Choroid plexus epithelial cell (primary cell): ENCODE measurements around the gene FAM53B.
A peak's percentile ranks its signal among the peaks of the same experiment; 100 is the strongest.

Source experiments
- DNase-seq: peaks from one replicate; pipeline ENCODE4 v3.0.0-alpha.2; 2010; ENCODE audit warnings: low read depth
- H3K4me3 ChIP-seq: 2 replicates; pipeline ENCODE4 v1.5.1; 2011; ENCODE audit warnings: low read depth, mild to moderate bottlenecking, control low read depth, low read length, moderate library complexity
- TF ChIP-seq, protein P1 (sequence below): conservative IDR thresholded peaks from 2 replicates; pipeline ENCODE4 v1.5.1; 2011; ENCODE audit warnings: low read depth, mild to moderate bottlenecking, control low read depth, inconsistent platforms, low read length, moderate library complexity

Gene FAM53B

DNA sequence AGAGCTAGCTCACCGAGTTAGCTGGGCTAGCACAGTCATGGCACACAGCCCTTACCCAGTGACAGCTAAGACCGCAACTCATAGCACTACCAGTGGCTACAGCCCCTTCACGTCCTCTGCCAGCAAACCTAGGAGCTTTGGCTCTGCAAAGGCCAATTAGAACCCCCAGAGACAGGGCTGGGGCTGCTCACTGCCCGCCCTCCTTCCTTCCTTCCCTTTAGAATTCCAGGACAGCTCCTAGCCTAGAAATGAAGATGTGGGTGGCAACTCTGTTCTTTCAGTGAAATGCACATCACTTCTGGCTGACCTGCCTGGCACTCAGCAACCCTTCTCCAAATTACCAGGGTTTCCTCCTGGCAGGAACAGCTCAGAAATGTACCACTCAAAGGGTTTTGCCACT, 99.9 kb downstream of the FAM53B start:
- DNase-seq: no peak
- no peak overlapping the region for H3K4me3 ChIP-seq
- TF ChIP-seq, protein P1, sequence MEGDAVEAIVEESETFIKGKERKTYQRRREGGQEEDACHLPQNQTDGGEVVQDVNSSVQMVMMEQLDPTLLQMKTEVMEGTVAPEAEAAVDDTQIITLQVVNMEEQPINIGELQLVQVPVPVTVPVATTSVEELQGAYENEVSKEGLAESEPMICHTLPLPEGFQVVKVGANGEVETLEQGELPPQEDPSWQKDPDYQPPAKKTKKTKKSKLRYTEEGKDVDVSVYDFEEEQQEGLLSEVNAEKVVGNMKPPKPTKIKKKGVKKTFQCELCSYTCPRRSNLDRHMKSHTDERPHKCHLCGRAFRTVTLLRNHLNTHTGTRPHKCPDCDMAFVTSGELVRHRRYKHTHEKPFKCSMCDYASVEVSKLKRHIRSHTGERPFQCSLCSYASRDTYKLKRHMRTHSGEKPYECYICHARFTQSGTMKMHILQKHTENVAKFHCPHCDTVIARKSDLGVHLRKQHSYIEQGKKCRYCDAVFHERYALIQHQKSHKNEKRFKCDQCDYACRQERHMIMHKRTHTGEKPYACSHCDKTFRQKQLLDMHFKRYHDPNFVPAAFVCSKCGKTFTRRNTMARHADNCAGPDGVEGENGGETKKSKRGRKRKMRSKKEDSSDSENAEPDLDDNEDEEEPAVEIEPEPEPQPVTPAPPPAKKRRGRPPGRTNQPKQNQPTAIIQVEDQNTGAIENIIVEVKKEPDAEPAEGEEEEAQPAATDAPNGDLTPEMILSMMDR: no peak

DNA sequence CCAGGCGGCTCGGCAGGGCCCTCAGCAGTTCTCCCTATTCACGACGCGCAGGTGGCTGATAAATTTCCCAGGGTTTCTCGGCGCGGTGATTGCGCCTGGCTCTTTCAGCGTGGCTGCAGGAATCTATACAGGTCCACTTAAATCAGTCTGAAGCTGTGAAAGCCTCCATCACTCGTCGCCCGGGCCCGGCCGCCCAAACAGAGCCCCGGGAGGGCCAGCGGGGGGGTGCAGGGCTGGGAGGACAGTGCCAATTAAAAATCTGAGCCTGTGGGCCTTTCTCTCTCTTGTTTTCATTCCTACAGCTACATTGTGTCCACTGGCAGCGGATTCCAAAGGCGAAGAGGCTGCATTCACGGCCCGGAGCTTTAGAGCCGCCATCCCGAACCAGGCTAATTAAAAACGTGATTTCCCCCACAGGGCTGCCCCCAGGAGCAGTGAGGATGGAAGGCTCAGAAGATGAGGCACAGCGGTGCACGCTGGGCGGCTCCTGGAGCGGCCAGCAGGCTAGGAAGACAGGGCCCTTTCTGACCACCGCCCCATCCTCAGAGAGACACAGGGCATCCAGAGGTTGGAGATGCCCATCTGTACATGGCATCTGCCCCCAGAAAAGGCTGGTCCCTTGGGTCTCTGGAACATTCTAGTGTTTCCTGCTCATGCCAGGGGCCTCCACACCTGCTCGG, 100.7 kb downstream of the FAM53B start:
- TF ChIP-seq, protein P1: no peak
- no peak for DNase-seq

DNA sequence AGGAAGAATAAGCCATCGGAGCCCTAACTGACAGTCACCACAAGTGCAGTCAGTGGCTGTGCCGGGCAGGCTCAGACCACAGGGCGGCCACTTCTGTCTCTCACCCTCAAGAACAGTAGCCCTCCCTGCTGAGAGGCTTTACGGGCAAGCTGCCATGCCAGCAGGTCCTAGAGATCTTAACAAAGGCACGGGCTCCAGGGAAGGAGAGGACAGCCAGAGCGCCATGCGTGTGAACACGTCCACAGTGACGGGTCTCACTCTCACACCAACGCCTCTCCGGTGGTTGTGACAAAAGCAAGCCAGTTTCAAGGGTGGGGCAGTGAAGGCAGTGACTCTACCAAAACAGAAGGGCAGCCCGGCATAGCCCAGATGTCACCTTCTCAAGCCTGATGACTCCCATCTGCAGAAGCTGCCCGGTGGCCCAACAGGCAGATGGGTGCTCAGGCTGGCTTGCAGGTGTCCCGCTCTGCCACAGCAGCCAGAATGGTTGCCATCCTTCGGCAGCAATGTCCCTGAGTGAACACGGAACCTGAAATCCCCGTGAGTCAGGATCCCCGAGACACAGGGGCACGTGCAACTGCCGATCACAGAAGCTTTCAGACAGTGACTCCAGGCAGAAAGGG, 102.0 kb downstream of the FAM53B start:
- no peak overlapping the region for H3K4me3 ChIP-seq
- TF ChIP-seq, protein P1: no peak
- DNase-seq: no peak

More for the DNA sequence above, 100.7 kb downstream of the FAM53B start:
- H3K4me3 ChIP-seq: no peak overlapping the region

DNA sequence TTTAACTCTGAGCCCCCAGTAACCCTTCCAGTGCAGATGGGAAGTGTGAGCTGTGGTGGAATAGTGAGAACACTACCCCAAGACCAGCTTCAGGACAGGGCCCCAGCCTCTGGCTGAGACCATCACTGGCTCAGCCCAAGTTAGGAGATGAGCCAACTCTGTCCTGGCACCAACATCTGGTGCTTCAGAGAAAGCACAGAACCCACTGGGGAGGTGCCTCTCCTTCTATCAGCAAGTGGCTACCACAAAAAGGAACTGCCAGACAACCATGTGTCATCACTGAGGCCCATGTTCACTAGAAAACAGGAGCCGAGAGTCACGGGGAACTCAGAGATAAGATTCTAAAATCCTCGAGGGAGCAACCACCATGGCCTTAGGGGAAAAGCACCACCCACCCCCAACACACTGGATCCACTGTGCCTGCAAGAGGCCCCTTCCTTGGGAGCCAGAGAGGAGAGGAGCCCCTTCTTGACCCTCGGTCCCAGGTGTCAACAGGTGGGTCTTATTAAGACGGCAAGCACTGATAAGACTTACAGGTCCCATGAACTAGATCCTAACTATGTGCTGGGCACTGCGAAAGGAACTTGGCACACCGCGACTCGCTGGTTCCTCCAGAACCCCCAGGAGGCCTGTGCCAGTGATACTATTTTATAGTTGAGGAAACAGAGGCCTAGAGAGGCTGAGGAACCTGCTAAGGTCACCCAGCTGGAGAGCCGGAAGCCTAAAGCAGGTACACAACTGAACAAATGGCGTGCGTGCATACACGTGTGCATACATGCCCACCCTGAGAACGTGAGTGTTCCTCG, 102.7 kb downstream of the FAM53B start:
- TF ChIP-seq, protein P1: no peak
- no peak overlapping the region for H3K4me3 ChIP-seq
- DNase-seq: peak; percentile 57

DNA sequence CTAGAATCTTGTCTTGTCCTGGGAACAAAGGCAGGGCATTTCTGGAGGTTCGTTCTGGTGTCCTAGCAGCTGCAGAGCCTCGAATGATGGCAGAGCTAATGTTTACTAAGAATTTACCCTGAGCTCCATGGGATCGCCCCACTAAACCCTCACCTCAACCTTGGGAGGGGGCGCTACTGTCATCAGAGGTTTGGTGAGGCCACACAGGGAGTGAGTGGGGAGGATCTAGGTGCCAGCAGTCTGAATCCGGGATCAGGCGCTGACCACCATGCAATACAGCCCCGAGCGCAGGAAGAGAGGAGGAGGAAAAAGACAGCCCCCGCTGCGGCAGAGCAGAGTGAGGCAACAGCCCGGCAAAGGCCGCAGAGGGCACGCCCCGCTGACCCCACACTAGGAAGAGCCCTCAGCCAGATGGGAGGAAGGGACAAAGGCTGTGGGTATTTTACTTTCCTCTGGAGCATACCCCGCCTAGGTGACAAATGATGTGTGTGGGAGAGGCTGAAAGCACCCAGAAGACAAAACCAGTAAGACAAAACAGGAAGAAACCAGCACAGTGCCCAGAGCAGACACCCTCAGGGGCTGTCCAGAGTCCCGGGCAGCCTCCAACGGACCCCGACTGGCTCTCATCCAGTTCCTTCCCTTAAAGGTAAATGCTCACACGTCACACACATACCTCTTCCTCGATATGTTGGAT, 103.5 kb downstream of the FAM53B start:
- H3K4me3 ChIP-seq: no peak overlapping the region
- TF ChIP-seq, protein P1: no peak
- no peak for DNase-seq

DNA sequence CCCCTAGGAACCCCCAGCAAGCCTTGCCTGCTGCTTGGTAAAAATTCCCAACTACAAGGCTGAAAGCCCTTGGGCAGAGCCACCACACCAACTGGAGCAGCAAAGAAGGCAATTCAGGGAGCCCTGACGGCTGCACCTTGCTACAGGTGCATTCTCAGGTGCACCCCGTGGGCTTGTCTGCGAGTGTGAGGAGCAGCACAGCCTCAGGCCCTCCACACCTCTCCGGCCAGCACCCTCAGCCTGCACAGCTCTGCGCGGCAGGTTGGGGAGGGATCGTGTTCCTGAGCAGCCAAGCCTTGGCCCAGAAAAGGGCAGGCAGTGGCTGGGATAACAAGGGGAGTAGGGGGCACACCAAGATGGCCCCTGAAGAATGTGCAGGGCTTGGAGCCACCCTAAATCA, 104.1 kb downstream of the FAM53B start:
- no peak overlapping the region for H3K4me3 ChIP-seq
- TF ChIP-seq, protein P1: no peak
- no peak for DNase-seq
